ENCODE data around the gene PNRC2. TPM values are rescaled to one million over a fixed set of nuclear protein-coding genes. Genes with fewer than 3 reads are reported as not detected.

The PNRC2 gene
- total and polyA plus RNA-seq, 10 of the 15 experiments (the other 5 are each of a cell fraction or from before 2014, with no cell fraction given) = 106 to 205 (median 163) TPM

DNA sequence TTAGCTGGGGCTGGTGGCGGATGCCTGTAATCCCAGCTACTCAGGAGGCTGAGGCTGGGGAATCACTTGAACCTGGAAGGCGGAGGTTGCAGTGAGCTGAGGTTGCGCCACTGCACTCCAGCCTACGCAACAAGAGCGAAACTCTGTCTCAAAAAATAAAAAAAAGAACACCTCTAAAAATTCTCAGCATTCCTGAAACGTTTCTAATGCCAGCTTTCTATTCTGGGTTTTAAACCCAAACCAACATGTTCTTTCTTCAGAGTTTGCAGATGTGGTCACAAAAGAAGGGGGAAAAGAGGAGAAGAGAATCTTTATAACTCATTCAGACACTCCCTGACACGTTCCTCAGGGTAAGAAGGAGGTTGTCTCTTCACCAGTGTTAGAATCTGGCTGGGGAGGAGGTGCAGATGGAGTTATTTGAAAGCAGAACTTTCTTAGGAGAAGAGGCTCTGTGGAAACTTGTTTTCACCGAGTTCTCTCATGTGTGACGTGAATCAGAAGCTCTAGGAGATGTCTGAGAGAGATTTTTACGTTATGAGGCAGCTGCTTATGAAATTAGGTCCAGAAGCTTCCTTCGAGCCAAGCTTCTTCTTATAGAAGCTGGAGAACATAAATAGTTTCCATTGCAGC is 28.7 kb upstream of the PNRC2 start:
- Histone ChIP-seq H3K27ac (ENCODE audit: control insufficient read depth, insufficient read depth) (no peak overlapping the region), H3K36me3 (ENCODE audit: control insufficient read depth in 2 of 2, insufficient read depth in 2 of 2, low read length in 1 of 2) (no peaks in the 10 kb centered on the region), H3K4me2 (ENCODE audit: control insufficient read depth, insufficient read depth) (peak overlapping the region; percentile 51), H3K4me3 (peak overlapping the region; percentile 9; the same call in 1 of the 2 replicates), H3K79me2 (ENCODE audit: control insufficient read depth, insufficient read depth, low read length) (no peaks in the 10 kb centered on the region), H4K20me1 (ENCODE audit: control insufficient read depth, insufficient read depth) (no peaks in the 10 kb centered on the region), H3K4me1 (ENCODE audit: control insufficient read depth, insufficient read depth, low read length) (peaks cover 14% of the 10 kb centered on the region), H3K9me3 (replicated peaks; ENCODE audit: control insufficient read depth, insufficient read depth, low read length) (no peaks in the 10 kb centered on the region), H3K9ac (ENCODE audit: control insufficient read depth, insufficient read depth, low read length) (no peak overlapping the region), H2AFZ (ENCODE audit: control insufficient read depth, low read depth, low read length) (peak overlapping the region; percentile 56), H3K27me3 (replicated peaks in 1 of 2; ENCODE audit: control insufficient read depth in 2 of 2, insufficient read depth in 2 of 2, low read length in 1 of 2) (no peaks in the 10 kb centered on the region)
- BruUV-seq (replicated peaks) = no TSS peak
- WGBS (ENCODE audit: insufficient coverage, insufficient replicate concordance, low lambda C conversion rate, missing lambda C conversion rate) = 27% methylated on average over 11 of the region's 11 CpGs
- ChIA-PET RAD21 (ENCODE audit: unreplicated experiment) (interaction anchor here (1.0 to 1.5 kb wide), 3 partner anchors 58 to 121 kb away, joined by 3 to 4 read pairs (median 3); no protein-coding TSS in a partner anchor), CTCF (interaction anchor here (0.6 to 3.9 kb wide), 8 partner anchors 14 to 159 kb away, joined by 3 to 21 read pairs (median 4); no protein-coding TSS in a partner anchor), POLR2A (interaction anchor here (1.4 kb wide), 1 partner anchor 115 kb away, joined by 4 read pairs; no protein-coding TSS in a partner anchor), SMC1A (ENCODE audit: uncharacterized antibody, unreplicated experiment) (interaction anchor here (0.8 to 2.4 kb wide), 8 partner anchors 8 to 159 kb away, joined by 3 to 8 read pairs (median 3); no protein-coding TSS in a partner anchor)
- DNase-seq (ENCODE audit: low read depth, low spot score) (no peak), FAIRE-seq (no peak), ATAC-seq (peak; percentile 23; the same call in 2 of the 3 replicates)
- intact Hi-C loops (cut with micrococcal nuclease; ENCODE audit: unreplicated experiment) (no loop called here), in situ Hi-C loops (cut with MboI) (no loop called here)
- no peak for TF ChIP-seq NBN (IDR thresholded peaks at IDR 0.05)
- no peak for TF ChIP-seq MYB (IDR thresholded peaks at IDR 0.05; ENCODE audit: borderline replicate concordance, low read depth, low read length)
- 0 out of 2 replicates have a peak, but pooled peaks have one; percentile 46 for TF ChIP-seq CREB1 (IDR thresholded peaks at IDR 0.05; ENCODE audit: low read depth)
- TF ChIP-seq POLR2A (IDR thresholded peaks at IDR 0.05; ENCODE audit: low read depth, low read length) = no peak

DNA sequence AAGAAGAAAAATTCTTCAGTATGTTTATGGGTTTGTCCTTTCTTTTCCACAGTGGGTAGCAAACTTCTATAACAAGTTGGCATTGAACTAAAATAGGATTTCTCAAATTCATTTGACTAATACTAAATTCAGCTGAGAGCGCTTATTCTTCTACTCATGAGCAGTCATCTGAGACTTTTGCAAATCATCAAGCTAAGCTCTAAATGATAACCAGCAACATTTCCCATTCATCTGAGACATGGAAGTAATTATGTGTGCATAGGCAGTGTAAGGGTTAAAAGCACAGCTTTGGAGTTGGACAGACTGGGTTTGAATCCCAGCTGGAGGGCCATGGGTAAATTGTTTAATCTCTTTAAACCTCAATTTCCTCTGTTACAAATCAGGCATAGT is 28.1 kb upstream of the PNRC2 start:
- peaks cover 14% of the 10 kb centered on the region for H3K4me1 ChIP-seq (ENCODE audit: control insufficient read depth, insufficient read depth, low read length)
- H3K79me2 ChIP-seq (ENCODE audit: control insufficient read depth, insufficient read depth, low read length) = no peaks in the 10 kb centered on the region
- no peaks in the 10 kb centered on the region for H4K20me1 ChIP-seq (ENCODE audit: control insufficient read depth, insufficient read depth)
- H3K9me3 ChIP-seq (replicated peaks; ENCODE audit: control insufficient read depth, insufficient read depth, low read length) = no peaks in the 10 kb centered on the region
- no peaks in the 10 kb centered on the region for H3K27me3 ChIP-seq (replicated peaks in 1 of 2; ENCODE audit: control insufficient read depth in 2 of 2, insufficient read depth in 2 of 2, low read length in 1 of 2)
- POLR2A ChIA-PET = interaction anchor here (0.6 to 1.4 kb wide), 2 partner anchors 39 to 114 kb away, joined by 3 to 4 read pairs; no protein-coding TSS in a partner anchor
- H3K4me3 ChIP-seq = peak overlapping the region; percentile 9; the same call in 1 of the 2 replicates
- no peaks in the 10 kb centered on the region for H3K36me3 ChIP-seq (ENCODE audit: control insufficient read depth in 2 of 2, insufficient read depth in 2 of 2, low read length in 1 of 2)
- peak overlapping the region; percentile 51 for H3K4me2 ChIP-seq (ENCODE audit: control insufficient read depth, insufficient read depth)
- H3K9ac ChIP-seq (ENCODE audit: control insufficient read depth, insufficient read depth, low read length) = no peak overlapping the region
- FAIRE-seq = no peak
- H2AFZ ChIP-seq (ENCODE audit: control insufficient read depth, low read depth, low read length) = no peak overlapping the region
- SMC1A ChIA-PET (ENCODE audit: uncharacterized antibody, unreplicated experiment) = interaction anchor here (0.8 to 2.4 kb wide), 7 partner anchors 14 to 159 kb away, joined by 3 to 8 read pairs (median 3); no protein-coding TSS in a partner anchor
- no TSS peak for BruUV-seq (replicated peaks)
- DNase-seq (ENCODE audit: low read depth, low spot score) = no peak
- CTCF ChIA-PET = interaction anchor here (0.6 to 3.9 kb wide), 9 partner anchors 15 to 347 kb away, joined by 3 to 21 read pairs (median 4); no protein-coding TSS in a partner anchor
- RAD21 ChIA-PET (ENCODE audit: unreplicated experiment) = interaction anchor here (1.0 to 1.5 kb wide), 3 partner anchors 58 to 122 kb away, joined by 3 to 4 read pairs (median 3); no protein-coding TSS in a partner anchor
- 7% methylated on average over 1 of the region's 1 CpG for WGBS (ENCODE audit: insufficient coverage, insufficient replicate concordance, low lambda C conversion rate, missing lambda C conversion rate)
- in situ Hi-C loops (cut with MboI) = no loop called here
- intact Hi-C loops (cut with micrococcal nuclease; ENCODE audit: unreplicated experiment) = no loop called here
- no peak; the same call in 2 of the 3 replicates for ATAC-seq
- H3K27ac ChIP-seq (ENCODE audit: control insufficient read depth, insufficient read depth) = no peak overlapping the region
- no peak for TF ChIP-seq PML (IDR thresholded peaks at IDR 0.05; ENCODE audit: low read length)
- TF ChIP-seq, protein P1, sequence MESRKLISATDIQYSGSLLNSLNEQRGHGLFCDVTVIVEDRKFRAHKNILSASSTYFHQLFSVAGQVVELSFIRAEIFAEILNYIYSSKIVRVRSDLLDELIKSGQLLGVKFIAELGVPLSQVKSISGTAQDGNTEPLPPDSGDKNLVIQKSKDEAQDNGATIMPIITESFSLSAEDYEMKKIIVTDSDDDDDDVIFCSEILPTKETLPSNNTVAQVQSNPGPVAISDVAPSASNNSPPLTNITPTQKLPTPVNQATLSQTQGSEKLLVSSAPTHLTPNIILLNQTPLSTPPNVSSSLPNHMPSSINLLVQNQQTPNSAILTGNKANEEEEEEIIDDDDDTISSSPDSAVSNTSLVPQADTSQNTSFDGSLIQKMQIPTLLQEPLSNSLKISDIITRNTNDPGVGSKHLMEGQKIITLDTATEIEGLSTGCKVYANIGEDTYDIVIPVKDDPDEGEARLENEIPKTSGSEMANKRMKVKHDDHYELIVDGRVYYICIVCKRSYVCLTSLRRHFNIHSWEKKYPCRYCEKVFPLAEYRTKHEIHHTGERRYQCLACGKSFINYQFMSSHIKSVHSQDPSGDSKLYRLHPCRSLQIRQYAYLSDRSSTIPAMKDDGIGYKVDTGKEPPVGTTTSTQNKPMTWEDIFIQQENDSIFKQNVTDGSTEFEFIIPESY (IDR thresholded peaks at IDR 0.05) = no peak
- TF ChIP-seq, protein P2, sequence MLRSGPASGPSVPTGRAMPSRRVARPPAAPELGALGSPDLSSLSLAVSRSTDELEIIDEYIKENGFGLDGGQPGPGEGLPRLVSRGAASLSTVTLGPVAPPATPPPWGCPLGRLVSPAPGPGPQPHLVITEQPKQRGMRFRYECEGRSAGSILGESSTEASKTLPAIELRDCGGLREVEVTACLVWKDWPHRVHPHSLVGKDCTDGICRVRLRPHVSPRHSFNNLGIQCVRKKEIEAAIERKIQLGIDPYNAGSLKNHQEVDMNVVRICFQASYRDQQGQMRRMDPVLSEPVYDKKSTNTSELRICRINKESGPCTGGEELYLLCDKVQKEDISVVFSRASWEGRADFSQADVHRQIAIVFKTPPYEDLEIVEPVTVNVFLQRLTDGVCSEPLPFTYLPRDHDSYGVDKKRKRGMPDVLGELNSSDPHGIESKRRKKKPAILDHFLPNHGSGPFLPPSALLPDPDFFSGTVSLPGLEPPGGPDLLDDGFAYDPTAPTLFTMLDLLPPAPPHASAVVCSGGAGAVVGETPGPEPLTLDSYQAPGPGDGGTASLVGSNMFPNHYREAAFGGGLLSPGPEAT (IDR thresholded peaks at IDR 0.05; ENCODE audit: low read depth) = no peak
- TF ChIP-seq SMAD5 (IDR thresholded peaks at IDR 0.05; ENCODE audit: low read depth) = no peak
- TF ChIP-seq PAX8 (IDR thresholded peaks at IDR 0.05) = no peak
- no peak for TF ChIP-seq RUNX3 (IDR thresholded peaks at IDR 0.05; ENCODE audit: low read length)
- TF ChIP-seq GATAD2B (conservative IDR thresholded peaks at IDR 0.05; ENCODE audit: low read depth) = no peak
- TF ChIP-seq EGR1 (IDR thresholded peaks at IDR 0.05; ENCODE audit: borderline replicate concordance in 1 of 2, low read depth in 2 of 2, low read length in 2 of 2) = no peak
